Endometrial microvascular endothelial cells (primary cell): Measurements from ENCODE around the gene FOXN3. TPM values are rescaled to one million over a fixed set of nuclear protein-coding genes. Genes with fewer than 3 reads are reported as not detected.
"Not testable (repeated sequence)": the region's sequence is repeated elsewhere in the genome, so short reads cannot be mapped to it uniquely, and the experiment has no call there.

ENCODE experiments used
- in situ Hi-C: cut with HindIII; loops from 2 replicates; pipeline ENCODE4 v1.10.0; 2017; ENCODE audit warnings: low sequenced_read_pairs, low pct_unique_long_range_greater_than_20kb; ENCODE audit errors: inconsistent ontology term
- total RNA-seq: library from RNA; depleted of rRNA; stranded (reverse); fragments of >200 nt; gene quantifications from one replicate; pipeline ENCODE4 v1.2.3, GENCODE V29; 2015; ENCODE audit errors: inconsistent ontology term

Gene FOXN3
- total RNA-seq, 1 donor from 2014 or later = 49.3 TPM

- in situ Hi-C loops = no loop called here
Measured at GRCh38 chr14:89299587-89299986, 117.4 kb downstream of the FOXN3 start.

DNA sequence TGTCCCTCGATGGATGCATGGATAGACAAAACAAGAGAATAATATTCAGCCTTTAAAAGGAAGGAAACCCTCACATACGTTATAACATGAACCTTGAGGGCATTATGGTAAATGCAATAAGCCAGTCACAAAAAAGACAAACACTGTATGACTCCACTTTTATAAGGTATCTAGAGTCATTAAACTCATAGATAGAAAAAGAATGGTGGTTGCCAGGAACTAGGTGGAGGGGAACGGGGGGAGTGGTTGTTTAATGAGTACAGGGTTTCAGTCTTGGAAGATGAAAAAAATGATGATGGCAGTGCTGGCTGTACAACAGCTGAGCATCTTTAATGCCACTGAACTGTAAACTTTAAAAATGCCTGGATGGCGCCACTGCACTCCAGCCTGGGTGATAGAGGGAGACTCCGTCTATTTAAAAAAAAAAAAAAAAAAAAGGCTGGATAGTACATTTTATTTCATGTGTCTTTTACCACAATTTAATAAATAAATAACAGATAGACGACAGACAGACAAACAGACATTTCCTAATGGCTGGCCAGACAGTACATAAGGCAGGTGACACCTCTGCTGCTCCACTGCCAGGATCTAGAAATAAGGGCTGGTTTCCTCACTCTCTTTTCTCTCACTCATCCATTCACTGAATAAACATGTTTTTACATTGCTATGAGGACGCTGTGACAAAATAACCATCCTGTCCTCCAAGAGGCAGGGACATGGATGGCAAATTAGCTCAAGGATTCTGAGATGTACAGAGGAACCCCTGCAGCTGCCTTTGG, 118.8 kb downstream of the FOXN3 start:
- in situ Hi-C loops = no loop called here

- in situ Hi-C loops = no loop called here
Measured at GRCh38 chr14:89296281-89296745, 120.7 kb downstream of the FOXN3 start.

DNA sequence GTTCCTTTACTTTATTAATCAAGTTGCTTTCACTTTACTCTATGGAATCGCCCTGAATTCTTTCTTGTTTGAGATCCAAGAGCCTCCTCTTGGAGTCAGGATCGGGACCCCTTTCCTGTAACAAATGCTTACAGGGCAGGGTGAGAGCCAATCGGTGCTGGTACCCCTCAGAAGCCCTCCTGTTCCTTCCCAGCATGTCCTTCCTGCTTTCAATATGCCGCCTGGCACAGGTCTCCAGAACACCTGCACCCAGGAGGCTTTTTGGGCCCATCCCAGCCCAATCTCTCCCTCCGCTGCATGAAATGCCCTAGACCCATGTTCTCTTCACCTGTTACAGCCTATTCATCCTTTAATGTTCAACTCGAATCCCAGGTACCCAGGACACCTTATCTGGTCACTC, 122.2 kb downstream of the FOXN3 start:
- in situ Hi-C loops = no loop called here

DNA sequence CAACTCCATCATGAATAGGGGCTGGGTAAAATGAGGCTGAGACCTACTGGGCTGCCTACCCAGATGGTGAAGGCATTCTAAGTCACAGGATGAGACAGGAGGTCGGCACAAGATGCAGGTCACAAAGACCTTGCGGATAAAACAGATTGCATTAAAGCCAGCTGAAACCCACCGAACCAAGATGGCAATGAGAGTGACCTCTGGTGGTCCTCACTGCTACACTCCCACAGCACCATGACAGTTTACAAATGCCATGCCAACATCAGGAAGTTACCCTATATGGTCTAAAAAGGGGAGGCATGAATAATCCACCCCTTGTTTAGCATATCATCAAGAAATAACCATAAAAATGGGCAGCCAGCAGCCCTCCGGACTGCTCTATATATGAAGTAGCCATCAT, 122.6 kb downstream of the FOXN3 start:
- in situ Hi-C loops = not testable (repeated sequence)

GRCh38 chr14:89294060-89294459, 123.0 kb downstream of the FOXN3 start:
- in situ Hi-C loops = no loop called here

GRCh38 chr14:89293314-89293916, 123.6 kb downstream of the FOXN3 start:
- in situ Hi-C loops = no loop called here

DNA sequence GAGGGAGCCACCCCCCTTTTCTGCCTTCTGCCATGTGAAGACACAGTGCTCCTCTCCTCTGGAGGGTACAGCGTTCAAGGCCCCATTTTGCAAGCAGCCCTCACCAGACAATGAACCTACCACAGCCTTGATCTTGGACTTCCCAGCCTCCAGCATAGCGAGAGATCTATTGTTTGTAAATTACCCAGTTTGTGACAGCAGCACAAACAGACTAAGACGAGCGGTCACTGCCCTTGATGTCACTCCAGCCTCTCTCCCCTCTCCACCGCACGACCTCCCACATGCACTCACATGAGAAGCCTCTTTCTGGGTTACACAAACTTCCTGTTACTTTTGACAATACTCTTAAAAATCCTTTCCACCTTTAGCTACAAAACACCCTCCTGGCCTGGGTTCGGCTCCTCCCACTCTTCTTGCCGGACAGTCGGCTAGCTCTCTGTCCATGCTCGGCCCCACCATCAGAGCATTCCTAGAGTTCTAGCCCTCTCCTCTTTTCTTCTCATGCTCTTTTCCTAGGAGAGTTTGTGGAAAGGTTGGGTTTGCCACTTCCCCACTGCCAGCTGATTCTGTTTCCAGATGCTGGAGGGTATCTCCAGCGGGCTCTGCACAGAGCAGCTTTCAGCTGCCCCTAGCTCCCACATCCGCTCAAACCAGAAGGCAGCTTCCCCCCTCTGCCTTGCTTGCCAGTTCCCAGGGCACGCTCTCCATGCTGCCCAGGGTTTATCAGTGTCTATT, 124.3 kb downstream of the FOXN3 start:
- in situ Hi-C loops = no loop called here

- in situ Hi-C loops = no loop called here
Measured at GRCh38 chr14:89291351-89291940, 125.6 kb downstream of the FOXN3 start.

GRCh38 chr14:89290813-89291212, 126.2 kb downstream of the FOXN3 start:
- in situ Hi-C loops = no loop called here

DNA sequence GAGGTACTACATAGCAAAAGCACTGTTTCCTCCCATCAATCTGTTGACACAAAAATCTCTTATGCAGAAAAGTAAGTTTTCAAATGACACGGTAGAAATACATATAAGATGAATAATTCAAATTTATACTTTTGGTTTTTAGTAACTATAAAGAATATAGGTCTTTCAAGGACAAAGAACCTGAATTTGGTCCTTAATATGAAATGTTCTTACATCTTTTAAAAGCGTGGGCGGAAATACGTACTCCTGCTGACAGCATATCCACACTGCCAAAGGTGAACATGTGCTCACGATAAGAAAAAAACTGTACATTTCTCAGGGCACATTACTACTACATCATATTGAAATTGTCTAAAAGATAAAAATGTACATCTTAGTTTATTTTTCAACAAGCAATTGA, 127.6 kb downstream of the FOXN3 start:
- in situ Hi-C loops = no loop called here

- in situ Hi-C loops = no loop called here
Measured at GRCh38 chr14:89288114-89288513, 128.9 kb downstream of the FOXN3 start.

DNA sequence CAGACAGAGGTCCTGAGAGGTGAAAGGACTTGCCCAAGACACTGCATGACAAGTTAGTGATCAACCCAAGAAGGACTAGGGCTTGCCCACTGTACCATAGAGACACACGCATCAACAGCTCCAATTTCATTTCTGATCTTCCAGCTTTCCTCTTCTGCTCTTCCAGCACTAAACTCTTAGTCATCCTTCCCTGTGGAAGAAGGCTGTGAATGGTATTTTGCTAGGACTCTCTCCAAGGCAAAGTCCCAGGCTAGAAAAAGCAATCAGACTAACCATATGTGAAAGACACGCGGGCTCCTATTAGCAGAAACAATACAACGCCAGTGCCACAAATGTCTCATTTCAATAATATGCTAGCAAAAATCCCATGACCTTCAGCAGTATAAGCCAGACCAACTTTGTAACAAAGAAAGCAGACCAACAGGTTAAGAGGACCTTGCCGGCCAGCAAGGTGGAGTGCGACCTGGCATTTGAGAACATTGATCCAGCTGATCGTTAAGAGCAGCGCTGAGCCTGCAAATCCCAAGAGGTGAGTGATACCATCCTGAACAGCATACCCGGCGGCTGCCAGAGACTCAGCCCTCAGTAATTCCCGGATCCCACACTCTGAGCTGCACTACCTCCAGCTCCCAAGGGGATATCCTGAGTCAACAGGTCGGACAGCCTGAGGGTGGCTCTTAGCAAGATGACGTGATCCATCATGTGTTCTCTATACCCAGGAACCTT, 132.5 kb downstream of the FOXN3 start:
- in situ Hi-C loops = no loop called here

DNA sequence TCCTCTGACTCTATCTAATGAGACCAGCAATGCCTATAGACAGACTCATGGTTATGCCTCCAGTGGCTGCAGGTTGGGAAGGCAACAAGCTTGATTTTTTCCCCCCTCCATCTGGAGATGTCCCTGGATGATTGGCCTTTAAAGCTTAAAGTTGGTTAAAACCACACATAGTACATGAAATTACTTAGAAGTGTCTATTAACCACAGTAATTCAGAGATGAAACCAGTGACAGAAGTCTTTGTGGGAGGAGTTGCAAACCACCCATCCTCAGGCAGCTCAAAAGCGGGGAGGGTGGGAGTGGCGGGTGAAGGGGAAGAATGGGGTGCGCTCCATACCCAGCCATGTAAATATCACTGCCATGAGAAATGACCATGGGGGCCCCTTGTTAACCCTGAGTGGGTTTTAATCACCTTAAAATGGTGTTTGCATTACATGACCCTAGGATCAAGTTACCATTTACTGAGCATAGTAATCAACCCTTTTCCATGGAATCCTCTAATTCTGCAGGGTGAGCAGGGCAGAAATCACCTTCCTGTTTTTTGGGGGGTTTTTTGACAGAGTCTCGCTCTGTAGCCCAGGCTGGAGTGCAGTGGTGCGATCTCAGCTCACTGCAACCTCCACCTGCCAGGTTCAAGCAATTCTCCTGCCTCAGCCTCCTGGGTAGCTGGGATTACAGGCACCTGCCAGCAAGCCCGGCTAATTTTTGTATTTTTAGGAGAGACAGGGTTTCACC, 133.5 kb downstream of the FOXN3 start:
- in situ Hi-C loops = no loop called here

GRCh38 chr14:89282191-89282590, 134.8 kb downstream of the FOXN3 start:
- in situ Hi-C loops = no loop called here

DNA sequence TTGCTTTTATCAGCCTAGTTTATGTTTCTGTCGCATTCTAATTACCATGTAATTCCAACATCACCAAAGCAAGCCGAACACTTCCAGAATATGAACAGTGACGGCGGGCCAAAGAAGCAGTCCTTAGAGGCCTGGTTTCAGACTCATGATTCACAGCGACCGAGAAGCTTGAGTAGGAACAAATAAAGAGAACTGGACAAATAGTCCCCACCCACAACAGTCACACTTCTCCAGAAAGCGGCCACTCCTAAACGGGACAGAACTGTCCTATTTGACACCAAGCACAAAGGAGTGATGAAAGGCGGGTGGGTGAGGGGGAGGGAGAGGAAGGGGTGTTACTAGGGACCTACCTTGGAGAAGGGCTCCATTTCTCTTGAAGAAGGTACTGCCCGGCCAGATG, 136.4 kb downstream of the FOXN3 start:
- in situ Hi-C loops = no loop called here

DNA sequence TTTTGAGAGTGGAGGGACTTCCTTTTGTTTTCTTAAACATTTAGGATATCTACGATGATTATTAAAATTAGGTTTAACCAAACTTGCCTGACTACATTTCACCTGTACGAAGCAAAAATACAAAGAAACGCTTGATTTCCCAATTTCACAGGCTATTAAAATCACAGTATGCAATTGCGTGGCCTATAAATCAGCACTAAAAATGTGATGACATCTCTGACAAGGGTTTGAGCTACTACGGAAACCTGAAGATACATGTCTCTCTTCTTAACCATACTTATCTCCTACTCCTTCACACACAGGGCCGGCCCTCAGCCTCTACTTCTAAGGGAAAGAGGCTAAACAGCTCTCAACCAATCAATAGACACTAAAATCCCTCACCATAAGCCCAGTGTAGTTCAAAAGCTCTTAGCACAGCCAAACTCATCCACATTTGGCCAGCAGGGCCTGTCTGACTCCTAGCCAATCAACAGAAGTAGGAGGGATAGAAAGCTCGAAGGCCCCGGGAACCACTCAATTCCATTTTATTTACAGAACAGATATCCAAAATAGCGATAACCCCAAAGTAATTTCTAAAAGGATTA, 137.3 kb downstream of the FOXN3 start:
- in situ Hi-C loops = no loop called here

- in situ Hi-C loops = no loop called here
Measured at GRCh38 chr14:89277203-89277602, 139.8 kb downstream of the FOXN3 start.
